PC-3 (cell line): Measurements from ENCODE around the gene PLPPR3. TPM values are rescaled to one million over a fixed set of nuclear protein-coding genes. Genes with fewer than 3 reads are reported as not detected.

Source experiments
- ATAC-seq: fragments of 200-7000 bp; cut with Tn5 transposase; 2 replicates; pipeline ENCODE4 v1.9.1; 2020; ENCODE audit warnings: mild to moderate bottlenecking, moderate library complexity
- BruUV-seq: library from RNA; stranded (reverse); fragments of 400-500 nt; replicated peaks from 2 replicates; lab custom pipeline; 2021; lab: Mats Ljungman, UMichigan
- CTCF ChIA-PET: fragments of 300-600 bp; sonication (Branson Sonifier 250); formaldehyde crosslinking; loops from one replicate; lab custom pipeline; 2022; ENCODE audit warnings: antibody characterized with exemption; lab: Charles Lee
- POLR2A ChIA-PET: fragments of 300-600 bp; sonication (Branson Sonifier 250); formaldehyde crosslinking; loops from one replicate; lab custom pipeline; 2022; ENCODE audit warnings: antibody characterized with exemption; ENCODE audit not compliant: unreplicated experiment; lab: Charles Lee
- DNase-seq: peaks from one replicate; pipeline ENCODE4 v3.0.0-alpha.2; 2015
- H2AFZ ChIP-seq: fragments of 300-600 bp; sonication (generic); 2 replicates; pipeline ENCODE4 v1.6.0; 2016; ENCODE audit warnings: antibody characterized with exemption, low read length
- H3F3A ChIP-seq: fragments of 300-600 bp; sonication (generic); one replicate; pipeline ENCODE4 v1.6.0; 2017; ENCODE audit warnings: antibody characterized with exemption, low read length, control low read depth, mild to moderate bottlenecking; ENCODE audit not compliant: unreplicated experiment
- H3K27ac ChIP-seq: fragments of 300-600 bp; sonication (generic); 2 replicates; pipeline ENCODE4 v1.5.1; 2016; ENCODE audit warnings: mild to moderate bottlenecking, low read length
- H3K27me3 ChIP-seq: fragments of 300-600 bp; sonication (generic); 2 replicates; pipeline ENCODE4 v1.6.1; 2016; ENCODE audit warnings: low read length, mixed read lengths
- H3K36me3 ChIP-seq: fragments of 300-600 bp; sonication (generic); 2 replicates; pipeline ENCODE4 v1.6.1; 2016; ENCODE audit warnings: low read depth, mixed run types, low read length, mixed read lengths
- H3K4me1 ChIP-seq: fragments of 300-600 bp; sonication (generic); 2 replicates; pipeline ENCODE4 v1.5.1; 2016; ENCODE audit warnings: low read length; ENCODE audit not compliant: insufficient read depth
- H3K4me2 ChIP-seq: fragments of 300-600 bp; sonication (generic); 2 replicates; pipeline ENCODE4 v1.6.0; 2016; ENCODE audit warnings: low read length
- H3K4me3 ChIP-seq: fragments of 300-600 bp; sonication (generic); 2 replicates; pipeline ENCODE4 v1.5.1; 2016; ENCODE audit warnings: mild to moderate bottlenecking, low read length, mixed read lengths
- H3K79me2 ChIP-seq: fragments of 300-600 bp; sonication (generic); 2 replicates; pipeline ENCODE4 v1.6.1; 2017; ENCODE audit warnings: low read length, mixed read lengths
- H3K9ac ChIP-seq: fragments of 300-600 bp; sonication (generic); 2 replicates; pipeline ENCODE4 v1.6.0; 2016; ENCODE audit warnings: mild to moderate bottlenecking, low read length
- H3K9me2 ChIP-seq: fragments of 300-600 bp; sonication (generic); replicated peaks from 2 replicates; pipeline ENCODE4 v1.6.1; 2016; ENCODE audit warnings: mixed run types, low read length, mixed read lengths
- H3K9me3 ChIP-seq: fragments of 300-600 bp; sonication (generic); 2 replicates; pipeline ENCODE4 v1.6.1; 2016; ENCODE audit warnings: low read length, mixed read lengths
- H4K20me1 ChIP-seq: fragments of 300-600 bp; sonication (generic); 2 replicates; pipeline ENCODE4 v1.6.1; 2016; ENCODE audit warnings: low read length, mixed read lengths
- EZH2 ChIP-seq: fragments of 300-600 bp; sonication (generic); IDR thresholded peaks from one replicate; pipeline ENCODE4 v1.6.1; 2017; ENCODE audit warnings: antibody characterized with exemption, mild to moderate bottlenecking, low read length; ENCODE audit not compliant: unreplicated experiment
- EZH2phosphoT487 ChIP-seq: fragments of 300-600 bp; sonication (generic); IDR thresholded peaks from 2 replicates; pipeline ENCODE4 v1.6.1; 2018; ENCODE audit warnings: mild to moderate bottlenecking, antibody characterized with exemption, low read length, borderline replicate concordance
- intact Hi-C: fragments of 100-400 bp; cut with micrococcal nuclease; formaldehyde crosslinking; loops from 2 replicates; pipeline ENCODE4 v1.9.0; 2023
- total RNA-seq: library from RNA; depleted of rRNA; stranded (reverse); fragments of >200 nt; gene quantifications from 2 replicates; pipeline ENCODE4 v1.2.3, GENCODE V29; 2014
- TF ChIP-seq, protein P1 (sequence below): fragments of 300-600 bp; sonication (generic); conservative IDR thresholded peaks from 2 replicates; pipeline ENCODE4 v1.5.1; 2017; ENCODE audit warnings: antibody characterized with exemption, low read depth, mild to moderate bottlenecking, low read length

The PLPPR3 gene
- total RNA-seq, 1 experiment from 2014 or later, result not detected

DNA sequence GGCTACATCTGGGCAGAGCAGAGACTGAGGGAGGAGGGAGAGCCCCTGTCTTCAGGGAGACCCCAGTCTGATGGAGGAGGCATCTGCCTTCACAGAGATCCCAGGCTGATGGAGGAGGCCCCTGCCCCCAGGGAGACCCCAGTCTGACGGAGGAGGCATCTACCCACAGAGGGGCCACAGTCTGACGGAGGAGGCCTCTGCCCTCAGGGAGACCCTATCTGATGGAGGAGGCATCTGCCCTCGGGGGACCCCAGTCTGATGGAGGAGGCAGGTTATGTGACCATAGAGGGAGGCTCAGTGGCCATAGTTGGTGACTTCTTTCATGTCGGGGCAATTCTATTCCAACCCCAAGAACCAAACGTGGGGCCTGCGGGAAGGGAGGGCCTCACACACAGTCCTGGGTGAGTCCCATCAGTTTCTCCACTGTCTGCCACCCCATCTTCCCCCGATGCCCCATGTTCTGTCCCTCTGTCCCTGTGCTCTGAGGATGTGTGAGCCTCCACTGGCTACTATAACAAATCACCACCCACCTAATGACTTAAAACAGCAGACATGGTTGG is 56.5 kb downstream of the PLPPR3 start:
- Histone ChIP-seq H4K20me1 (no peaks in the 10 kb centered on the region), H3K27me3 (no peaks in the 10 kb centered on the region), H3K79me2 (no peaks in the 10 kb centered on the region), H3K9ac (no peak overlapping the region), H3K4me2 (no peak overlapping the region), H2AFZ (no peak overlapping the region), H3K36me3 (peaks cover 18% of the 10 kb centered on the region), H3K4me1 (no peaks in the 10 kb centered on the region), H3K9me3 (no peaks in the 10 kb centered on the region), H3K4me3 (no peak overlapping the region), H3F3A (no peaks in the 10 kb centered on the region), H3K27ac (no peak overlapping the region), H3K9me2 (no peaks in the 10 kb centered on the region)
- intact Hi-C loops, result no loop called here
- DNase-seq (no peak), ATAC-seq (no peak)
- BruUV-seq, result TSS peak; percentile 18
- POLR2A ChIA-PET, result no interaction called here
- no peak for TF ChIP-seq EZH2
- no peak for TF ChIP-seq EZH2phosphoT487
- TF ChIP-seq, protein P1, sequence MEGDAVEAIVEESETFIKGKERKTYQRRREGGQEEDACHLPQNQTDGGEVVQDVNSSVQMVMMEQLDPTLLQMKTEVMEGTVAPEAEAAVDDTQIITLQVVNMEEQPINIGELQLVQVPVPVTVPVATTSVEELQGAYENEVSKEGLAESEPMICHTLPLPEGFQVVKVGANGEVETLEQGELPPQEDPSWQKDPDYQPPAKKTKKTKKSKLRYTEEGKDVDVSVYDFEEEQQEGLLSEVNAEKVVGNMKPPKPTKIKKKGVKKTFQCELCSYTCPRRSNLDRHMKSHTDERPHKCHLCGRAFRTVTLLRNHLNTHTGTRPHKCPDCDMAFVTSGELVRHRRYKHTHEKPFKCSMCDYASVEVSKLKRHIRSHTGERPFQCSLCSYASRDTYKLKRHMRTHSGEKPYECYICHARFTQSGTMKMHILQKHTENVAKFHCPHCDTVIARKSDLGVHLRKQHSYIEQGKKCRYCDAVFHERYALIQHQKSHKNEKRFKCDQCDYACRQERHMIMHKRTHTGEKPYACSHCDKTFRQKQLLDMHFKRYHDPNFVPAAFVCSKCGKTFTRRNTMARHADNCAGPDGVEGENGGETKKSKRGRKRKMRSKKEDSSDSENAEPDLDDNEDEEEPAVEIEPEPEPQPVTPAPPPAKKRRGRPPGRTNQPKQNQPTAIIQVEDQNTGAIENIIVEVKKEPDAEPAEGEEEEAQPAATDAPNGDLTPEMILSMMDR, result no peak
- CTCF ChIA-PET, result no interaction called here

DNA sequence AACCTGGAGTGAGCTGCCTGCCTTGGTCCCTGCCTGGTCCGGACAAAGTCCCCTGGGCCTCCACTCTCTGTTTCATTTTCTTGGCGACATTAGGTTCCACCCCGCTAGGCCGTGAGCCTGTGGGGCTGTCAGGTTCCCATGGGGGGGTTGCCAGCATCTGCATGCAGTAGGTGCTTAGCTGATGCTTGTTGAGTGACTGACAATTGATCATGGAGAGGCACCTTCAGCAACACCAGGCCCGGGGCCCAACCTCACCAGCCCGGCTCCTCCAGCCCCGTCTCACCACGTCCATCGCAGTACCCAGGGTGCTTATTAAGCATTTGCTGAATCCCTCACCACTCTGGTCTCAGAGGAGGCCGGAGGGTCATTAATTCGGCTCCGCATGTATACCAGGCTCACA is 57.5 kb downstream of the PLPPR3 start:
- TF ChIP-seq, protein P1, result no peak
- TF ChIP-seq EZH2phosphoT487, result no peak
- H3F3A ChIP-seq, result no peaks in the 10 kb centered on the region
- no TSS peak for BruUV-seq
- no peaks in the 10 kb centered on the region for H3K9me2 ChIP-seq
- no peak overlapping the region for H3K27ac ChIP-seq
- DNase-seq (no peak), ATAC-seq (no peak)
- H3K27me3 ChIP-seq, result no peaks in the 10 kb centered on the region
- H3K36me3 ChIP-seq, result peaks cover 23% of the 10 kb centered on the region
- intact Hi-C loops, result no loop called here
- H3K4me2 ChIP-seq, result no peak overlapping the region
- H3K4me3 ChIP-seq, result no peak overlapping the region
- no peak overlapping the region for H3K9ac ChIP-seq
- ChIA-PET POLR2A (no interaction called here), CTCF (no interaction called here)
- no peak overlapping the region for H2AFZ ChIP-seq
- H4K20me1 ChIP-seq, result no peaks in the 10 kb centered on the region
- 0 out of 2 replicates have a peak, but pooled peaks cover 3% of the 10 kb centered on the region for H3K79me2 ChIP-seq
- H3K9me3 ChIP-seq, result no peaks in the 10 kb centered on the region
- no peaks in the 10 kb centered on the region for H3K4me1 ChIP-seq

DNA sequence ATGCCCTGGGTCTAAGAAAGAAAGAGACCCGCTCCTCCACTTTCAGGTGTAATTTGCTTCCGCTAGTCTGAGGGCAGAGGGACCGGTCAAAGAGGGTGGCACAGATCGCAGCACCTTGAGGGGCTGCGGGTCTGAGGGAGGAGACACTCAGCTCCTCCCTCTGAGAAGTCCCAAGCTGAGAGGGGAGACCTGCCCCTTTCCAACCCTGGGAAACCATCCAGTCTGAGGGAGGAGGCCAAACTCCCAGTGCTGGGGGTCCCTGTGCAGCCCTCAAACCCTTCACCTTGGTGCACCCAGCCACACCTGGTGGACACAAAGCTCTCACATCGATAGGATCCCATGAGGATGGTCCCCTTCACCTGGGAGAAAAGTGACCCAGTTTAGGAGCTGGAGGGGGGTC is 57.9 kb downstream of the PLPPR3 start:
- no peaks in the 10 kb centered on the region for H4K20me1 ChIP-seq
- BruUV-seq, result TSS peak; percentile 47

More for the DNA sequence above, 57.9 kb downstream of the PLPPR3 start:
- Histone ChIP-seq H3K36me3 (peaks cover 23% of the 10 kb centered on the region), H3K9me2 (no peaks in the 10 kb centered on the region), H3K4me2 (no peak overlapping the region), H2AFZ (no peak overlapping the region), H3K27ac (no peak overlapping the region), H3F3A (no peaks in the 10 kb centered on the region), H3K4me3 (no peak overlapping the region), H3K9ac (no peak overlapping the region), H3K9me3 (no peaks in the 10 kb centered on the region), H3K27me3 (no peaks in the 10 kb centered on the region), H3K4me1 (no peaks in the 10 kb centered on the region), H3K79me2 (peaks cover 3% of the 10 kb centered on the region; the same call in 1 of the 2 replicates)
- ATAC-seq (no peak), DNase-seq (no peak)
- TF ChIP-seq, protein P1, result no peak
- TF ChIP-seq EZH2, result no peak
- TF ChIP-seq EZH2phosphoT487, result no peak
- POLR2A ChIA-PET, result no interaction called here
- intact Hi-C loops, result no loop called here
- CTCF ChIA-PET, result no interaction called here
